ENCODE measurements around the gene ABCA13.

ABCA13 gene

GRCh38 chr7:48316768-48317167 lies 145.5 kb downstream of the ABCA13 start:
- no peak for TF ChIP-seq ZNF274 (IDR thresholded peaks at IDR 0.05; ENCODE audit: low read depth, low read length)
- H3K4me3 ChIP-seq (ENCODE audit: low read length) = no peak overlapping the region

- no peak overlapping the region for H3K4me3 ChIP-seq (ENCODE audit: low read length)
- no peak for TF ChIP-seq ZNF274 (IDR thresholded peaks at IDR 0.05; ENCODE audit: low read depth, low read length)
These were observed 146.1 kb downstream of the ABCA13 start for GRCh38 chr7:48317360-48317759.

- no peak for TF ChIP-seq ZNF274 (IDR thresholded peaks at IDR 0.05; ENCODE audit: low read depth, low read length)
- H3K4me3 ChIP-seq (ENCODE audit: low read length) = no peak overlapping the region
These were observed 150.2 kb downstream of the ABCA13 start for GRCh38 chr7:48321319-48322010.

DNA sequence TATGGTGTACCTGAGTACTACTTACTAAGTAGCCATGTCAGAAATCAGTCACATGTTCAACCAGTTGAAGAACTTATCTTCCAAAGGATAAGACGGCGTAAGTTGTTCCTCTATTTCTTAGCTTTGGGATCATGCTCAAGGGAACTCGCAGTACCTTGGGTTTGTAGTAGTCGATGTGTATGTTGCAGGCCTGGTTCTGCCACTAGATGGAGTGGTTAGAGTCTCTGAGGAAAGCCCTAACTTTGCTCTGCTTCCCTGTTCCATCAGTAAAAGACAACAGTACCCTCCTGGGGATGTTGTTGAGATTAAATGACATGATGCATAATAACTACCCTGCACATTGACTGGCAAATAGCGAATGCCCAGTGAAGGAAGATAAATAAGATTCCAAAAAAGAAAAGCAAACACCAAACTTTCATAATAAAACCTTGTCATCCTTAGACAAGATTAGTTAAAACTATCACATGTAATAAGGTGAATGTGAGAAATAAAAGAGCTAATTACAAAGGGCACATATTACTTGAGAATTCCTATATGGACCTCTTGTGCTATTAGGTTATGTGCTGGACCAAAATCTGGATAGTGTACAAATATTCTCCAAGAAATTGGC lies 165.9 kb downstream of the ABCA13 start:
- no peak overlapping the region for H3K4me3 ChIP-seq (ENCODE audit: low read length)
- no peak for TF ChIP-seq ZNF274 (IDR thresholded peaks at IDR 0.05; ENCODE audit: low read depth, low read length)

- H3K4me3 ChIP-seq (ENCODE audit: low read length) = no peak overlapping the region
- no peak for TF ChIP-seq ZNF274 (IDR thresholded peaks at IDR 0.05; ENCODE audit: low read depth, low read length)
These were observed 166.5 kb downstream of the ABCA13 start for GRCh38 chr7:48337781-48338180.

DNA sequence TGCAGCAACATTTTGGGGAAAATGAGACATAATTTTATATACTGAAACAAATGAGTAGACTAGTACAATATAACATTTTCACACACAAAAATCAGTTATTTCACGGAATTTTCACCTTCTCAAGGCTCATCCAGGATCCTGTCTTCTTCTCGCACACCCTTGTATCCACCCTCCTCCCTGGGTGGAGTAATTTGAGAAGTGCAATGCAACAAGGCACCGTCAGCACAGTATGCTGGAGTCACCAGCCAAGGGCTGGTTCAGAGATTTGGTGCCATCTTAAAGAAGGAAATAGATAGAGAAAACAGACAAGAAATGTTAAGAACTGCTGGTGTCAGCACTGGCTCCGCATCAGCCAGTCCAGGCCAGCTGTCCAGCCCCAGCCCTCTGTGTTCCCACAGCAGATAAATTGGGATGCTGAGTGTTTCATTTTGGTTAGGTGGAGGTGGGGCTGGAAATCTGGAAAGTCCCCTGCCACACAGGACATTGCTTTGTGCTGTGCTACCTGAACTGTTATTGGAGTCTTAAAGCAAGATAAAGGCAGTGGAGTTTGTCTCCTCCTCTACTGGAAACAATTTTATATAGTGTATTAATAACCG lies 176.1 kb downstream of the ABCA13 start:
- no peak overlapping the region for H3K4me3 ChIP-seq (ENCODE audit: low read length)
- no peak for TF ChIP-seq ZNF274 (IDR thresholded peaks at IDR 0.05; ENCODE audit: low read depth, low read length)

DNA sequence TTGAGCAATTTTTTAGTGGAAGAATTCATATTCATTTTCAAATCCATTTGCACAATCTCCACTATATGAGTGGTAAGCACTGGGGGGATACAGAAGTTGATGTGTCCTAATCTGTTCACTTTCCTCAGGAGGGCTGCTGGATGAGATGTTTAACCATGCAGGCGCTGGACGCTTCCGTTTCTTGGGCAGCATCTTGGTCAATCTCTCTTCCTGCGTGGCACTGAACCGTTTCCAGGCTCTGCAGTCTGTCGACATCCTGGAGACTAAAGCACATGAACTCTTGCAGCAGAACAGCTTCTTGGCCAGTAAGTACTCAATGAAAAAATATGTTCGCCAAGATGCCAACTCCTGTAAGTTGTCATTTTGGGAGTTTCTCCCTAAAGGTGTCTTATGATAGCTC lies 179.3 kb downstream of the ABCA13 start:
- no peak for TF ChIP-seq ZNF274 (IDR thresholded peaks at IDR 0.05; ENCODE audit: low read depth, low read length)
- no peak overlapping the region for H3K4me3 ChIP-seq (ENCODE audit: low read length)

- no peak for TF ChIP-seq ZNF274 (IDR thresholded peaks at IDR 0.05; ENCODE audit: low read depth, low read length)
- no peak overlapping the region for H3K4me3 ChIP-seq (ENCODE audit: low read length)
These were observed 180.6 kb downstream of the ABCA13 start for GRCh38 chr7:48351900-48352299.

DNA sequence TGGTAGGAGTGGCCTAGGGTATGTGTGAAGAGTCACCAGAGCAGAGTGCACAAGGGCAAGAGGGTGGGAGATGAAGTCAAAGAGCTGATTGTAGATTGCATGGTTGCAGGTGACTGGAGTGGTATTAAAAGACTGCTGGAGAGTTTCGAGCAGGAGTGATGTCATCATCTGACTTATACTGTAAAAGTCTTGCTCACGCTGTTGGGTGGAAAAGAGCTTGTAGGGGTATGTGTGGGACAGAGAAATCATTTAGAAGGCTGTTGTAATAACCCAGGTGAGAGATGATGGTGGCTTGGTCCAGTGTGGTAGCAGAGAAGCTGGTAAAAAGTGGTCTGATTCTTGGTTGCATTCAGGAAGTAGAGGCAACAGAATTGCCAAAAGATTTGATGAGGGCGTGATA lies 184.1 kb downstream of the ABCA13 start:
- no peak for TF ChIP-seq ZNF274 (IDR thresholded peaks at IDR 0.05; ENCODE audit: low read depth, low read length)
- H3K4me3 ChIP-seq (ENCODE audit: low read length) = no peak overlapping the region

DNA sequence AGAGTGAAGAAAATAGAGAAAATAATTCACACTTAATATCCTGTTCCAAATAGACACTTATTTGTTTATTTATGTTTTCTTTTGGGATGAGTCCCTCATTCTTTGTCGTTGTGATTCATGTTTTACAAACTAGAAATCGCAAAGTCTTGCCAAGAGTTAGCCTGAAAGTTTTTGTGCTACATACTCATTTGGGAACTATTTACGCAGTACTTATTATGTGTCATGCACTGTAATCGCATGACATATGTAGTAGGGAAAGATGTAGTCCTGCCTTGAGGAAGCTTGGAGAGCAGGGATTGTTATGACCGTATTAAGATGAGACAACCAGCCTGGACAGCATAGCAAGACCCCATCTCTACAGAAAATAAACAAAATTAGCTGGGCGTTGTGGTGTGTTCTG lies 189.3 kb downstream of the ABCA13 start:
- no peak for TF ChIP-seq ZNF274 (IDR thresholded peaks at IDR 0.05; ENCODE audit: low read depth, low read length)
- no peak overlapping the region for H3K4me3 ChIP-seq (ENCODE audit: low read length)

- no peak overlapping the region for H3K4me3 ChIP-seq (ENCODE audit: low read length)
- no peak for TF ChIP-seq ZNF274 (IDR thresholded peaks at IDR 0.05; ENCODE audit: low read depth, low read length)
These were observed 191.9 kb downstream of the ABCA13 start for GRCh38 chr7:48363174-48363573.

GRCh38 chr7:48365010-48365409 lies 193.8 kb downstream of the ABCA13 start:
- no peak overlapping the region for H3K4me3 ChIP-seq (ENCODE audit: low read length)
- no peak for TF ChIP-seq ZNF274 (IDR thresholded peaks at IDR 0.05; ENCODE audit: low read depth, low read length)

DNA sequence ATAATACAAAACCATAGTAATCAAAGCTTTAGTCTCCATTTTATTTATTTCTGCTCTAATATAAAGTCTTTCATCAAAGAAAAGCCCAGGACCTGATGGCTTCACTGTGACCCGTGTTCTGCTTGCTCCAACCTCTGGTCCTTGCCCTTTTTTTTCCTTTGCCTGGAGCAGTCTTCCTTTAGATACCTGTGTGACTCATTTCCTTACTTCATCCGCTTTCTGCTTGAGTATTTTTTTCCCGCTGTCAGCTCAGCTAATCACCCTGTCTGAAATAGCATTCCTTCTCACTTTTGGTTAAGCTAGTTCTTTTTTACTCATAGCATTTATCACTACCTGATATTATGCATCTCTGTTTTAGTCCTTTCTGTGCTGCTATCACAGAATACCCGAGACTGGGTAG lies 194.8 kb downstream of the ABCA13 start:
- H3K4me3 ChIP-seq (ENCODE audit: low read length) = no peak overlapping the region
- no peak for TF ChIP-seq ZNF274 (IDR thresholded peaks at IDR 0.05; ENCODE audit: low read depth, low read length)

DNA sequence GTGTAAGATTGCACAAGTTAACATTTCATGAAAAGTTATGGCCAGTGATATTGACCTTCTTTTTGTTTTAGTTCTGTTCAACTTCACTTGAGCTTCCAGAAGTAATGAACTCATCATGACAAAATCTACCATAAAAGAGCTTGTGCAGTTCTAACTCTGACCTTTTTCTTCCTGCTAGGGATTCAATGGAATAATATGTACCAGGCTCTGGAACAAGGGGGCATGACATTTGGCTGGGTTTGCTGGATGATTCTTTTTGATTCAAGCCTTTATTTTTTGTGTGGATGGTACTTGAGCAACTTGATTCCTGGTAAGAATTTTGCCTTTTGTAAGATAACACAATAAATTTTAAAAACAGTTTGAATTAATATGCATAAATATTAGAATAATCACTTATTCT lies 205.0 kb downstream of the ABCA13 start:
- TF ChIP-seq ZNF274 (IDR thresholded peaks at IDR 0.05; ENCODE audit: low read depth, low read length) = no peak
- no peak overlapping the region for H3K4me3 ChIP-seq (ENCODE audit: low read length)

- no peak for TF ChIP-seq ZNF274 (IDR thresholded peaks at IDR 0.05; ENCODE audit: low read depth, low read length)
- no peak overlapping the region for H3K4me3 ChIP-seq (ENCODE audit: low read length)
These were observed 209.7 kb downstream of the ABCA13 start for GRCh38 chr7:48380921-48381320.
